Astrocyte (in vitro differentiated cells and primary cell): ENCODE data around the gene STX4.

Experiments used
- EZH2 ChIP-seq: IDR thresholded peaks from 2 replicates; pipeline ENCODE4 v1.6.1; 2012; ENCODE audit warnings: mild to moderate bottlenecking, low read length, inconsistent platforms; ENCODE audit not compliant: insufficient read depth
- TF ChIP-seq, protein P1 (sequence below): IDR thresholded peaks from 2 replicates; pipeline ENCODE4 v1.5.1; 2011; ENCODE audit warnings: low read depth, mild to moderate bottlenecking, inconsistent platforms, low read length, moderate library complexity; ENCODE audit not compliant: insufficient read depth

DNA sequence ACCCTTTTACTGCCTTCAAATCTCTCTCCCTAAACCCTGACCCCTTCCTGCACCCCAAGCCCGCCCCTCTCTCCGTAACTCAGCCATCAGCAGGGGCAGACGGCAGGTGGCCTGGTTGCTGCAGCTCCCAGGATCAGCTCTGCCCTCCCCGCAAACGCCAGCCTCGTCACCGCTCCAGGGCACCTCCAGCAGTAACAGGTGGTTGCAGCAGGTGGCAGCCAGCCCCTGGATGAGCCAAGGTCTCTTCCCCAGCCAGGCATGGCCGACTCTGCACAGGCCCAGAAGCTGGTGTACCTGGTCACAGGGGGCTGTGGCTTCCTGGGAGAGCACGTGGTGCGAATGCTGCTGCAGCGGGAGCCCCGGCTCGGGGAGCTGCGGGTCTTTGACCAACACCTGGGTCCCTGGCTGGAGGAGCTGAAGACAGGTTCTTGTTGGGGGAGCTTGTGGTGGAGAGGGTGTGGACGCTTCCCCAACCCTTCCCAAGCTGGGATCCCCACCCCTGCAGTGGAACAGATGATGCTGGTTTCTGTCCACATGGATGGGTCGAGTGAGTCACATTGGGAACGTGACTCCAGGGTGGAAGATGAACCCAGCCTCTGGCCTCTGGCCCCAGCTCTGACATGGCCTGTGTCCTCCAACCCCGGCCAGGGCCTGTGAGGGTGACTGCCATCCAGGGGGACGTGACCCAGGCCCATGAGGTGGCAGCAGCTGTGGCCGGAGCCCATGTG lies 47.8 kb upstream of the STX4 start:
- TF ChIP-seq, protein P1, sequence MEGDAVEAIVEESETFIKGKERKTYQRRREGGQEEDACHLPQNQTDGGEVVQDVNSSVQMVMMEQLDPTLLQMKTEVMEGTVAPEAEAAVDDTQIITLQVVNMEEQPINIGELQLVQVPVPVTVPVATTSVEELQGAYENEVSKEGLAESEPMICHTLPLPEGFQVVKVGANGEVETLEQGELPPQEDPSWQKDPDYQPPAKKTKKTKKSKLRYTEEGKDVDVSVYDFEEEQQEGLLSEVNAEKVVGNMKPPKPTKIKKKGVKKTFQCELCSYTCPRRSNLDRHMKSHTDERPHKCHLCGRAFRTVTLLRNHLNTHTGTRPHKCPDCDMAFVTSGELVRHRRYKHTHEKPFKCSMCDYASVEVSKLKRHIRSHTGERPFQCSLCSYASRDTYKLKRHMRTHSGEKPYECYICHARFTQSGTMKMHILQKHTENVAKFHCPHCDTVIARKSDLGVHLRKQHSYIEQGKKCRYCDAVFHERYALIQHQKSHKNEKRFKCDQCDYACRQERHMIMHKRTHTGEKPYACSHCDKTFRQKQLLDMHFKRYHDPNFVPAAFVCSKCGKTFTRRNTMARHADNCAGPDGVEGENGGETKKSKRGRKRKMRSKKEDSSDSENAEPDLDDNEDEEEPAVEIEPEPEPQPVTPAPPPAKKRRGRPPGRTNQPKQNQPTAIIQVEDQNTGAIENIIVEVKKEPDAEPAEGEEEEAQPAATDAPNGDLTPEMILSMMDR: no peak
- no peak for TF ChIP-seq EZH2
